Neural progenitor cell (in vitro differentiated cells): ENCODE data around the gene SEMA4D. TPM values are rescaled to one million over a fixed set of nuclear protein-coding genes. Genes with fewer than 3 reads are reported as not detected.

Source experiments
- DNase-seq: peaks from one replicate; pipeline ENCODE4 v3.0.0-alpha.2; 2016; ENCODE audit warnings: low spot score
- H2AFZ ChIP-seq: fragments of 200-600 bp; sonication (generic); replicated peaks from 2 replicates; pipeline ENCODE4 v1.6.1; 2016; ENCODE audit warnings: antibody characterized with exemption
- H3F3A ChIP-seq: fragments of 200-600 bp; sonication (generic); 2 replicates; pipeline ENCODE4 v1.6.1; 2016; ENCODE audit warnings: antibody characterized with exemption, low read depth
- H3K27ac ChIP-seq: fragments of 200-600 bp; sonication (generic); 2 replicates; pipeline ENCODE4 v1.5.1; 2016; ENCODE audit warnings: mild to moderate bottlenecking
- H3K27me3 ChIP-seq: fragments of 200-600 bp; sonication (generic); 2 replicates; pipeline ENCODE4 v1.6.1; 2016; ENCODE audit warnings: mild to moderate bottlenecking, moderate library complexity
- H3K36me3 ChIP-seq: fragments of 200-600 bp; sonication (generic); 2 replicates; pipeline ENCODE4 v1.5.1; 2016
- H3K4me1 ChIP-seq: fragments of 200-600 bp; sonication (generic); 2 replicates; pipeline ENCODE4 v1.6.1; 2016; ENCODE audit warnings: mixed run types
- H3K4me2 ChIP-seq: fragments of 200-600 bp; sonication (generic); 2 replicates; pipeline ENCODE4 v1.6.1; 2016
- H3K4me3 ChIP-seq: fragments of 200-600 bp; sonication (generic); 2 replicates; pipeline ENCODE4 v1.5.1; 2016
- H3K79me2 ChIP-seq: fragments of 200-600 bp; sonication (generic); 2 replicates; pipeline ENCODE4 v1.6.1; 2016; ENCODE audit warnings: low read depth
- H3K9ac ChIP-seq: fragments of 200-600 bp; sonication (generic); 2 replicates; pipeline ENCODE4 v1.6.1; 2016
- H3K9me3 ChIP-seq: fragments of 200-600 bp; sonication (generic); 2 replicates; pipeline ENCODE4 v1.5.1; 2016; ENCODE audit warnings: low read depth
- H4K20me1 ChIP-seq: fragments of 200-600 bp; sonication (generic); 2 replicates; pipeline ENCODE4 v1.6.1; 2016; ENCODE audit warnings: low read depth
- H3K27ac Mint-ChIP-seq: 3 replicates; pipeline ENCODE4 v1.8.0; 2021; ENCODE audit warnings: mixed read lengths
- H3K27me3 Mint-ChIP-seq: 2 replicates; pipeline ENCODE4 v1.8.0; 2022; ENCODE audit warnings: low read depth, mild to moderate bottlenecking, inconsistent platforms, moderate library complexity, mixed read lengths; ENCODE audit not compliant: insufficient read depth
- H3K36me3 Mint-ChIP-seq: 3 replicates; pipeline ENCODE4 v1.8.0; 2021; ENCODE audit warnings: mixed read lengths
- H3K4me1 Mint-ChIP-seq: 3 replicates; pipeline ENCODE4 v1.8.0; 2021; ENCODE audit warnings: mixed read lengths
- H3K4me3 Mint-ChIP-seq: 3 replicates; pipeline ENCODE4 v1.8.0; 2021; ENCODE audit warnings: mild to moderate bottlenecking, moderate library complexity, mixed read lengths
- H3K9me3 Mint-ChIP-seq: 3 replicates; pipeline ENCODE4 v1.8.0; 2020; ENCODE audit warnings: mixed read lengths
- CTCF ChIP-seq: fragments of 200-600 bp; sonication (generic); IDR thresholded peaks from 2 replicates; pipeline ENCODE4 v1.5.1; 2017; ENCODE audit warnings: antibody characterized with exemption, mild to moderate bottlenecking
- EZH2 ChIP-seq: fragments of 200-600 bp; sonication (generic); IDR thresholded peaks from 2 replicates; pipeline ENCODE4 v1.6.1; 2017; ENCODE audit warnings: antibody characterized with exemption, mild to moderate bottlenecking, moderate library complexity
- EZH2phosphoT487 ChIP-seq: fragments of 200-600 bp; sonication (generic); IDR thresholded peaks from 2 replicates; pipeline ENCODE4 v1.6.1; 2017; ENCODE audit warnings: antibody characterized with exemption
- total RNA-seq: library from RNA; depleted of rRNA; stranded (reverse); fragments of >200 nt; gene quantifications from 2 replicates; pipeline ENCODE4 v1.2.3, GENCODE V29; 2015; ENCODE audit warnings: low replicate concordance

SEMA4D gene
- total RNA-seq, 1 donor from 2014 or later, result 19.1 TPM

GRCh38 chr9:89421595-89421994 is 76.3 kb downstream of the SEMA4D start:
- Histone ChIP-seq H3K4me3 (no peak overlapping the region), H3K27ac (no peak overlapping the region), H3K27me3 (no peaks in the 10 kb centered on the region), H3K79me2 (peaks cover 21% of the 10 kb centered on the region), H3K36me3 (no peaks in the 10 kb centered on the region), H3K4me2 (no peak overlapping the region), H3K4me1 (peaks cover 3% of the 10 kb centered on the region), H3F3A (no peaks in the 10 kb centered on the region), H4K20me1 (peaks cover 23% of the 10 kb centered on the region), H3K9me3 (no peaks in the 10 kb centered on the region), H2AFZ (no peak overlapping the region), H3K9ac (no peak overlapping the region)
- no peaks in the 10 kb centered on the region for H3K9me3 Mint-ChIP-seq
- no peak for TF ChIP-seq EZH2
- TF ChIP-seq EZH2phosphoT487, result no peak
- no peak for TF ChIP-seq CTCF
- no peak overlapping the region for H3K4me3 Mint-ChIP-seq
- no peak for DNase-seq
- peaks cover 16% of the 10 kb centered on the region for H3K4me1 Mint-ChIP-seq
- no peak overlapping the region for H3K27ac Mint-ChIP-seq
- peaks cover 3% of the 10 kb centered on the region for H3K36me3 Mint-ChIP-seq
- no peaks in the 10 kb centered on the region for H3K27me3 Mint-ChIP-seq

GRCh38 chr9:89420397-89421178 is 77.3 kb downstream of the SEMA4D start:
- Histone ChIP-seq H3K79me2 (peaks cover 11% of the 10 kb centered on the region), H3K27me3 (no peaks in the 10 kb centered on the region), H3K9me3 (no peaks in the 10 kb centered on the region), H3K36me3 (no peaks in the 10 kb centered on the region), H3K27ac (no peak overlapping the region), H4K20me1 (peaks cover 24% of the 10 kb centered on the region), H2AFZ (no peak overlapping the region), H3F3A (no peaks in the 10 kb centered on the region), H3K4me2 (no peak overlapping the region), H3K9ac (no peak overlapping the region), H3K4me3 (no peak overlapping the region), H3K4me1 (peaks cover 3% of the 10 kb centered on the region)
- Mint-ChIP-seq H3K4me3 (no peak overlapping the region), H3K9me3 (no peaks in the 10 kb centered on the region), H3K27me3 (no peaks in the 10 kb centered on the region), H3K27ac (no peak overlapping the region), H3K4me1 (peaks cover 16% of the 10 kb centered on the region), H3K36me3 (peaks cover 3% of the 10 kb centered on the region)
- no peak for TF ChIP-seq EZH2phosphoT487
- TF ChIP-seq EZH2, result no peak
- no peak for TF ChIP-seq CTCF
- no peak for DNase-seq

- Mint-ChIP-seq H3K27me3 (no peaks in the 10 kb centered on the region), H3K27ac (no peak overlapping the region)
Measured at GRCh38 chr9:89419978-89420394, 77.9 kb downstream of the SEMA4D start.

More at GRCh38 chr9:89419978-89420394, 77.9 kb downstream of the SEMA4D start:
- Histone ChIP-seq H3K9ac (no peak overlapping the region), H4K20me1 (peaks cover 30% of the 10 kb centered on the region), H3K4me3 (no peak overlapping the region), H2AFZ (no peak overlapping the region), H3K4me1 (peaks cover 3% of the 10 kb centered on the region), H3F3A (no peaks in the 10 kb centered on the region), H3K27ac (no peak overlapping the region), H3K79me2 (peaks cover 9% of the 10 kb centered on the region), H3K36me3 (no peaks in the 10 kb centered on the region), H3K27me3 (no peaks in the 10 kb centered on the region), H3K9me3 (no peaks in the 10 kb centered on the region), H3K4me2 (no peak overlapping the region)
- Mint-ChIP-seq H3K4me1 (peaks cover 16% of the 10 kb centered on the region), H3K9me3 (no peaks in the 10 kb centered on the region), H3K4me3 (no peak overlapping the region), H3K36me3 (peaks cover 3% of the 10 kb centered on the region)
- TF ChIP-seq CTCF (no peak), EZH2 (no peak), EZH2phosphoT487 (no peak)
- DNase-seq, result no peak
